PC-9 (cell line): ENCODE results near the gene AP1G2. TPM values are rescaled to one million over a fixed set of nuclear protein-coding genes. Genes with fewer than 3 reads are reported as not detected.

Experiments
- BruUV-seq: library from RNA; stranded (reverse); fragments of 400-500 nt; replicated peaks from 2 replicates; lab custom pipeline; 2021; lab: Mats Ljungman, UMichigan
- CTCF ChIA-PET: fragments of 300-600 bp; sonication (Branson Sonifier 250); formaldehyde crosslinking; loops from one replicate; lab custom pipeline; 2022; ENCODE audit warnings: antibody characterized with exemption; lab: Charles Lee
- POLR2A ChIA-PET: fragments of 300-600 bp; sonication (Branson Sonifier 250); formaldehyde crosslinking; loops from one replicate; lab custom pipeline; 2022; ENCODE audit warnings: antibody characterized with exemption; ENCODE audit not compliant: unreplicated experiment; lab: Charles Lee
- DNase-seq, 2 experiments: peaks; one replicate each; pipeline versions ENCODE4 v3.0.0 to v3.0.0-alpha.2; 2015 to 2022; ENCODE audit warnings: mixed read lengths in 1 of 2
- H2AFZ ChIP-seq: fragments of 200-600 bp; sonication (generic); 2 replicates; pipeline ENCODE4 v1.8.1; 2017; ENCODE audit warnings: antibody characterized with exemption
- H3F3A ChIP-seq: fragments of 200-600 bp; sonication (generic); 2 replicates; pipeline ENCODE4 v1.8.1; 2017; ENCODE audit warnings: antibody characterized with exemption, mild to moderate bottlenecking, low read depth; ENCODE audit not compliant: insufficient read depth
- H3K27ac ChIP-seq: fragments of 200-600 bp; sonication (generic); 2 replicates; pipeline ENCODE4 v1.6.1; 2016; ENCODE audit warnings: mixed run types
- H3K27me3 ChIP-seq: fragments of 200-600 bp; sonication (generic); 2 replicates; pipeline ENCODE4 v1.6.1; 2016; ENCODE audit warnings: low read depth, mixed run types; ENCODE audit not compliant: insufficient read depth
- H3K36me3 ChIP-seq: fragments of 200-600 bp; sonication (generic); 2 replicates; pipeline ENCODE4 v1.6.1; 2016; ENCODE audit warnings: low read depth, mixed run types
- H3K4me1 ChIP-seq: fragments of 200-600 bp; sonication (generic); replicated peaks from 2 replicates; pipeline ENCODE4 v1.6.1; 2016; ENCODE audit warnings: mixed run types; ENCODE audit not compliant: insufficient read depth
- H3K4me2 ChIP-seq: fragments of 200-600 bp; sonication (generic); 2 replicates; pipeline ENCODE4 v1.6.1; 2017; ENCODE audit warnings: mixed run types
- H3K4me3 ChIP-seq: fragments of 200-600 bp; sonication (generic); 2 replicates; pipeline ENCODE4 v1.6.1; 2016; ENCODE audit warnings: mixed run types
- H3K79me2 ChIP-seq: fragments of 200-600 bp; sonication (generic); 2 replicates; pipeline ENCODE4 v1.6.1; 2017; ENCODE audit warnings: low read depth, mixed run types
- H3K9me2 ChIP-seq: fragments of 200-600 bp; sonication (generic); 2 replicates; pipeline ENCODE4 v1.8.1; 2017; ENCODE audit warnings: mild to moderate bottlenecking; ENCODE audit not compliant: insufficient read depth
- H3K9me3 ChIP-seq: fragments of 200-600 bp; sonication (generic); 2 replicates; pipeline ENCODE4 v1.8.1; 2016; ENCODE audit warnings: low read depth; ENCODE audit not compliant: insufficient read depth
- H4K20me1 ChIP-seq: fragments of 200-600 bp; sonication (generic); 2 replicates; pipeline ENCODE4 v1.8.1; 2017; ENCODE audit not compliant: insufficient read depth
- EZH2 ChIP-seq: fragments of 200-600 bp; sonication (generic); IDR thresholded peaks from 2 replicates; pipeline ENCODE4 v1.8.0; 2017; ENCODE audit warnings: antibody characterized with exemption, low read depth
- intact Hi-C: fragments of 100-400 bp; cut with micrococcal nuclease; formaldehyde crosslinking; loops from one replicate; pipeline ENCODE4 v1.10.0; 2022; ENCODE audit not compliant: unreplicated experiment
- total RNA-seq: library from RNA; stranded (reverse); gene quantifications from 2 replicates; pipeline ENCODE4 v1.2.3, GENCODE V29; 2021
- TF ChIP-seq, protein P1 (sequence below): fragments of 200-600 bp; sonication (generic); conservative IDR thresholded peaks from 2 replicates; pipeline ENCODE4 v1.6.1; 2017; ENCODE audit warnings: mixed run types, antibody characterized with exemption, mild to moderate bottlenecking, moderate library complexity

Gene AP1G2
- total RNA-seq, 1 experiment from 2014 or later, result 128 TPM

DNA sequence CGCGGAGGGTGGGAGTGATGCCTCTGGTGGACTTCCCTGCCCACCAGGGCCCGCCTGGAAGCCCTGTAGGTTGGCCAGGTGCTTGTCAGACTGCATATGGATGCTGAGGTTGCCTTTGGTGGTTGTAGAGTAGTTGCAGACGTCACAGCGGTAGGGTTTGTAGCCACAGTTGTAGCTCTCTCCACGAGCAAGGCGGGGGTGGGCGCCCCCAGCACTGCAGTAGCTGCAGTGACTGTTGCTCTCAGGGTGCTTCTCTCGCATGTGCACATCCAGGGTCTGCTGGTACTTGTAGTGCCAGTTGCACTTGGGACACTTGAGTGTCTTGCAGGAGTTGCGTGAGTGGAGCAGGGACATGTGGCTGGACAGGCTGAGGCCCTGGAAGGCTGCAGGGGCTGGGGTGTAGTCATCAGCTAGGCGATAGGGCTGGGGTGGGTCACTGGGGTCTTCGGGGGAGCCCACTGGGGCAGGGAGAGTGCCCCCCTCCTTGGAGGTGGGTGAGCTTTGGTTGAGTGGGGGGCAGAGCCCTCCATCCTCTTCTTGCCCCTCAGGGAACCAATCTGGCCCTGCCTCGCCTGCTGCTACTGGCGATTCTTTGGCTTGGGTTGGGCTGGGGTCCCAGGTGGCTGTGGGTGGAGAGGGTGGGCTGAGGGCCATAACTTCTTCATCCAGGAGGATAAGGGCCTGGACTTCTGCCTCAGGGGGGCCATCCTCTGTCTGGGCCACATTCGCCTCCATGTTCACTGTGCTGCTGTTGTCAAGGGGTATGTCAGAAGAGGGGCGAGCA, 33.7 kb downstream of the AP1G2 start:
- Histone ChIP-seq H3K9me2 (no peaks in the 10 kb centered on the region), H3K9me3 (no peaks in the 10 kb centered on the region), H3K4me1 (no peaks in the 10 kb centered on the region), H3K79me2 (no peaks in the 10 kb centered on the region), H3K4me3 (no peak overlapping the region), H3K4me2 (no peak overlapping the region), H2AFZ (no peak overlapping the region), H3F3A (no peaks in the 10 kb centered on the region), H3K27me3 (no peaks in the 10 kb centered on the region), H4K20me1 (no peaks in the 10 kb centered on the region), H3K36me3 (no peaks in the 10 kb centered on the region), H3K27ac (no peak overlapping the region)
- intact Hi-C loops, result no loop called here
- DNase-seq, result no peak
- ChIA-PET CTCF (no interaction called here), POLR2A (interaction anchor here (0.5 kb wide), 1 partner anchor 14 kb away, joined by 3 read pairs; no protein-coding TSS in a partner anchor)
- BruUV-seq, result no TSS peak
- TF ChIP-seq, protein P1, sequence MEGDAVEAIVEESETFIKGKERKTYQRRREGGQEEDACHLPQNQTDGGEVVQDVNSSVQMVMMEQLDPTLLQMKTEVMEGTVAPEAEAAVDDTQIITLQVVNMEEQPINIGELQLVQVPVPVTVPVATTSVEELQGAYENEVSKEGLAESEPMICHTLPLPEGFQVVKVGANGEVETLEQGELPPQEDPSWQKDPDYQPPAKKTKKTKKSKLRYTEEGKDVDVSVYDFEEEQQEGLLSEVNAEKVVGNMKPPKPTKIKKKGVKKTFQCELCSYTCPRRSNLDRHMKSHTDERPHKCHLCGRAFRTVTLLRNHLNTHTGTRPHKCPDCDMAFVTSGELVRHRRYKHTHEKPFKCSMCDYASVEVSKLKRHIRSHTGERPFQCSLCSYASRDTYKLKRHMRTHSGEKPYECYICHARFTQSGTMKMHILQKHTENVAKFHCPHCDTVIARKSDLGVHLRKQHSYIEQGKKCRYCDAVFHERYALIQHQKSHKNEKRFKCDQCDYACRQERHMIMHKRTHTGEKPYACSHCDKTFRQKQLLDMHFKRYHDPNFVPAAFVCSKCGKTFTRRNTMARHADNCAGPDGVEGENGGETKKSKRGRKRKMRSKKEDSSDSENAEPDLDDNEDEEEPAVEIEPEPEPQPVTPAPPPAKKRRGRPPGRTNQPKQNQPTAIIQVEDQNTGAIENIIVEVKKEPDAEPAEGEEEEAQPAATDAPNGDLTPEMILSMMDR, result no peak

DNA sequence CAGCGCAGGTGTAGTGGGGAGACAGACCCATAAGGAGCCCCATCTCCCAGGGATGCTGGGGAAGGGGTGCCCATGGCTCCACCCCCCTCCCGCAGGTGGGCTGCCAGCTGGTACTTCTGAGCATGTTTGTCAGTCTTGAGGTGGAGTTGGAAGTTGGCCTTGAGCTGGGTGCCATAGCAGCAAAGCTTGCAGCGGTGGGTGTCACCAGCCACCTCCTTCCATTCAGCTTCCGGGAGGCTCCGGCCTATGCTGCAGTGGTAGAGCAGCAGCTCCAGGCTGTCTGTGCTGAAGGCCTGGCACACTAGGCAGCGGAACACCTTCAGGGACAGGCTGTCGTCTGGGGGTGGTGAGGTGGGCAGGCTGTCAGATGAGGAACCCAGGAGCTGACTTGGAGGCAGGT, 34.9 kb downstream of the AP1G2 start:
- Histone ChIP-seq H3K79me2 (no peaks in the 10 kb centered on the region), H3K27me3 (no peaks in the 10 kb centered on the region), H3F3A (no peaks in the 10 kb centered on the region), H3K4me3 (no peak overlapping the region), H3K4me1 (no peaks in the 10 kb centered on the region), H3K4me2 (no peak overlapping the region), H4K20me1 (no peaks in the 10 kb centered on the region), H3K9me2 (no peaks in the 10 kb centered on the region), H3K27ac (no peak overlapping the region), H3K36me3 (no peaks in the 10 kb centered on the region), H2AFZ (no peak overlapping the region), H3K9me3 (no peaks in the 10 kb centered on the region)
- BruUV-seq, result no TSS peak
- intact Hi-C loops, result no loop called here
- no peak for DNase-seq
- ChIA-PET CTCF (interaction anchor here (0.6 kb wide), 1 partner anchor 28 kb away, joined by 3 read pairs; no protein-coding TSS in a partner anchor), POLR2A (no interaction called here)
- TF ChIP-seq, protein P1, result no peak
- no peak for TF ChIP-seq EZH2

DNA sequence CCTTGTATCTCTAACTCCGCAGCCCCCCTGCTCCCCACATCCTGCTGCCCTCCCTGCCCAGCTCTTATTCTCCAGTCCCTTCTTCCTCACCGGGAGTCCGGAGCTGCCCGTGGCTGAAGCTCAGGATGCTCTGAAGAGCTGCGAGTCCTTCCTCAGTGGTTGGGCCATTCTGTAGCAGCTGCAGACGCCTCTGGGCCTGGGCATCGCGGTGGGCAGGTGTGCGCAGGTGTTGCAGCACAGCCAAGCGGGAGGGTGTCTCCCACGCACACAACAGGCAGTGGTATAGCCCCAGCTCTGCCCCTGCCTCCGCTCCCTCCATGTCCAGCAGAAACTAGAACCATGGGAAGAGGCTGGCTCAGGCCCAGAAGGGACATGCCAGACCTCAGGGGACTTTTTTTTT, 36.2 kb downstream of the AP1G2 start:
- H3K36me3 ChIP-seq, result no peaks in the 10 kb centered on the region
- no peak overlapping the region for H3K27ac ChIP-seq
- H3K4me1 ChIP-seq, result no peaks in the 10 kb centered on the region
- H3K9me3 ChIP-seq, result no peaks in the 10 kb centered on the region
- no peak overlapping the region for H3K4me2 ChIP-seq
- no peaks in the 10 kb centered on the region for H3K9me2 ChIP-seq
- no peak for DNase-seq
- H3F3A ChIP-seq, result no peaks in the 10 kb centered on the region
- ChIA-PET CTCF (interaction anchor here (0.7 kb wide), 1 partner anchor 545 kb away, joined by 3 read pairs; no protein-coding TSS in a partner anchor), POLR2A (no interaction called here)
- intact Hi-C loops, result no loop called here
- no peaks in the 10 kb centered on the region for H3K79me2 ChIP-seq
- BruUV-seq, result no TSS peak
- H3K4me3 ChIP-seq, result no peak overlapping the region
- H3K27me3 ChIP-seq, result no peaks in the 10 kb centered on the region
- H4K20me1 ChIP-seq, result no peaks in the 10 kb centered on the region
- no peak for TF ChIP-seq EZH2
- TF ChIP-seq, protein P1, result no peak
- no peak overlapping the region for H2AFZ ChIP-seq
